Measurements from ENCODE around the gene CPA5.
"Not testable (repeated sequence)": the region's sequence is repeated elsewhere in the genome, so short reads cannot be mapped to it uniquely, and the experiment has no call there.

CPA5 gene

DNA sequence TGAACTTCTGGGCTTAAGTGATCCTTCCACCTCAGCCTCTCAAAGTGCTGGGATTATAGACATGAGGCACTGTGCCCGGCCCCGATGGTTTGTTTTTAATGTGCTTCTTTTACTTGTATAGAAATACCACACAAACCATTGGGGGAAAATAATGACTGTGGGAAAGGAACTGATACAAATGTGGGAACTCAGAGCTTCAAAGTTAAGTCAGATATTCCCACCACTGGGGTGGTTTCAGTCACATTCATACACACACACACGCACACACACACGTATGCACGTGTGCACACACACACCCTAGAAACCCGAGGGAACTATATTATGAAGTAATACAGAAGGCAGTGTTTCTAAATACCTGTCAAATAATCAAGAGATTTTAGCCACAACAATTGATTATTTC is 34.6 kb upstream of the CPA5 start:
- TF ChIP-seq, protein P1, sequence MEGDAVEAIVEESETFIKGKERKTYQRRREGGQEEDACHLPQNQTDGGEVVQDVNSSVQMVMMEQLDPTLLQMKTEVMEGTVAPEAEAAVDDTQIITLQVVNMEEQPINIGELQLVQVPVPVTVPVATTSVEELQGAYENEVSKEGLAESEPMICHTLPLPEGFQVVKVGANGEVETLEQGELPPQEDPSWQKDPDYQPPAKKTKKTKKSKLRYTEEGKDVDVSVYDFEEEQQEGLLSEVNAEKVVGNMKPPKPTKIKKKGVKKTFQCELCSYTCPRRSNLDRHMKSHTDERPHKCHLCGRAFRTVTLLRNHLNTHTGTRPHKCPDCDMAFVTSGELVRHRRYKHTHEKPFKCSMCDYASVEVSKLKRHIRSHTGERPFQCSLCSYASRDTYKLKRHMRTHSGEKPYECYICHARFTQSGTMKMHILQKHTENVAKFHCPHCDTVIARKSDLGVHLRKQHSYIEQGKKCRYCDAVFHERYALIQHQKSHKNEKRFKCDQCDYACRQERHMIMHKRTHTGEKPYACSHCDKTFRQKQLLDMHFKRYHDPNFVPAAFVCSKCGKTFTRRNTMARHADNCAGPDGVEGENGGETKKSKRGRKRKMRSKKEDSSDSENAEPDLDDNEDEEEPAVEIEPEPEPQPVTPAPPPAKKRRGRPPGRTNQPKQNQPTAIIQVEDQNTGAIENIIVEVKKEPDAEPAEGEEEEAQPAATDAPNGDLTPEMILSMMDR (IDR thresholded peaks at IDR 0.05; ENCODE audit: low read depth, low read length), result no peak
- no peak for DNase-seq (ENCODE audit: low read depth in 2 of 2)

DNA sequence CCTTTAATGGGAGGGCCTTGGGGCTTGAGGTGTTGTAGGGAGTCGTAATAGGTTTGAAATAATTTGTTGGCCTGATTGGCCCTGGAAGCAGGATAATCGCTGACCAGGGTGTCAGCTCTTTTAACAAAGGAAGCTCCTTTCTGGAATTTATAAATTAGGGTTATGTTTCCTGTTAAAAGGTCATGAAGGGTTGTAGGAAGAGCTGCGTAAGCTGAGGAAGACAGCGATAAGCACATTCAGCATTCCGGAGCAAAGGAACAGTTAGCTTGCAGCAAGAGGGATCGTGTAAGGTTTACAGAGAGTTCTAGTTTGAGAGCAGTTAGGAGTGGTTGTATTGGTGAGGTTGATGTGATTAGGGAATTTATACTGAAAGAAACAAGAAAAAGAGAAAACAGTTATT is 30.3 kb upstream of the CPA5 start:
- DNase-seq (ENCODE audit: low read depth in 2 of 2), result no peak
- H3K4me3 ChIP-seq (replicated peaks in 1 of 2; ENCODE audit: low read depth in 2 of 2, low read length in 2 of 2), result no peak overlapping the region
- TF ChIP-seq, protein P1 (IDR thresholded peaks at IDR 0.05; ENCODE audit: low read depth, low read length), result no peak

More for the DNA sequence above, 34.6 kb upstream of the CPA5 start:
- no peak overlapping the region for H3K4me3 ChIP-seq (replicated peaks in 1 of 2; ENCODE audit: low read depth in 2 of 2, low read length in 2 of 2)

DNA sequence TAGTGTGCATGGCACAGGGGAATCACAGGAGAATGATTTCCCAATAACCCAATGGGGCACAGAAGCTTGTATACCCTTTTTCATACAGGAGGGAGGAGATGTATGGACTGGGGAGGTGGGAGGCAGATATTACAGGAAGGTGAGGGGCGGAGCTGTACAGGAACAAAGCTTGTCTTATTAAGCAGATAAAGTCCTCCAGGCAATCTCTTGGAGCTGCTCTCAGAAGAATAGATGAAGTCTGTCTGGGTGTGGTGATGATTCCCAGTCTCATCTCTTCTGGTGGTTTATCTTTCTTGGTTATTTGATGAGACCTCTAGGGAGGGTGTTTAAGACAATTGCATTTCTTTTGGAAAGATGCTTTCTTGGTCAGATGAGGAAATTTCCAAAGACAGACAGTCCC is 25.1 kb upstream of the CPA5 start:
- TF ChIP-seq, protein P1 (IDR thresholded peaks at IDR 0.05; ENCODE audit: low read depth, low read length), result no peak
- no peak for DNase-seq (ENCODE audit: low read depth in 2 of 2)
- H3K4me3 ChIP-seq (replicated peaks in 1 of 2; ENCODE audit: low read depth in 2 of 2, low read length in 2 of 2), result no peak overlapping the region

DNA sequence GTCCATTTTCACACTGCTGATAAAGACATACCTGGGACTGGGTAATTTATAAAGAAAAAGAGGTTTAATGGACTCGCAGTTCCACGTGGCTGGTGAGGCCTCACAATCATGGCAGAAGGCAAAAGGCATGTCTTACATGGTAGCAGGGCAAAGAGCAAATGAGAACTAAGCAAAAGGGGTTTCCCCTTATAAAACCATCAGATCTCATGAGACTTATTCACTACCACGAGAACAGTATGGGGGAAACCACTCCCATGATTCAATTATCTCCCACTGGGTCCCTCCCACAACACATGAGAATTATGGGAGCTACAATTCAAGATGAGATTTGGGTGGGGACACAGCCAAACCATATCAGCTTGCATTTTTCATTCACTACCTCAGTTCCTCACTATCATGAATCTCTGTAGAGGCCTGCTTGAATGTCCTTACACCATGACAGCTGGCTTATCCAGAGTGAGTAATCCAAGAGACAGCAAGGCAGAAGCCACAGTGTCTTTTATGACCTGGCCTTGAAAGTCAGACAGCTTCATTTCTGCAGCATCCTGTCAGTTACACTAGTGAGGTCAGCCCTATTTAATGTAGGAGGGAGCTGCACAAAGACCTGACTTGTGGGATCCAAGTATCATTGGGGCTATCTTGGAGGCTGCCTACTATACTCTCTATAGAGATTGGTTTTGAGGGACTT is 22.9 kb upstream of the CPA5 start:
- H3K4me3 ChIP-seq (replicated peaks in 1 of 2; ENCODE audit: low read depth in 2 of 2, low read length in 2 of 2), result not testable (repeated sequence)
- peak in 1 of 2 donors; percentile 9 for DNase-seq (ENCODE audit: low read depth in 2 of 2)

DNA sequence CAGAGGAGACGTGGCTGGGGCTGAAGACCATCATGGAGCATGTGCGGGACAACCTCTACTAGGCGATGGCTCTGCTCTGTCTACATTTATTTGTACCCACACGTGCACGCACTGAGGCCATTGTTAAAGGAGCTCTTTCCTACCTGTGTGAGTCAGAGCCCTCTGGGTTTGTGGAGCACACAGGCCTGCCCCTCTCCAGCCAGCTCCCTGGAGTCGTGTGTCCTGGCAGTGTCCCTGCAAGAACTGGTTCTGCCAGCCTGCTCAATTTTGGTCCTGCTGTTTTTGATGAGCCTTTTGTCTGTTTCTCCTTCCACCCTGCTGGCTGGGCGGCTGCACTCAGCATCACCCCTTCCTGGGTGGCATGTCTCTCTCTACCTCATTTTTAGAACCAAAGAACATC is 22.0 kb upstream of the CPA5 start:
- no peak overlapping the region for H3K4me3 ChIP-seq (replicated peaks in 1 of 2; ENCODE audit: low read depth in 2 of 2, low read length in 2 of 2)
- DNase-seq (ENCODE audit: low read depth in 2 of 2), result no peak
- TF ChIP-seq, protein P1 (IDR thresholded peaks at IDR 0.05; ENCODE audit: low read depth, low read length), result no peak

DNA sequence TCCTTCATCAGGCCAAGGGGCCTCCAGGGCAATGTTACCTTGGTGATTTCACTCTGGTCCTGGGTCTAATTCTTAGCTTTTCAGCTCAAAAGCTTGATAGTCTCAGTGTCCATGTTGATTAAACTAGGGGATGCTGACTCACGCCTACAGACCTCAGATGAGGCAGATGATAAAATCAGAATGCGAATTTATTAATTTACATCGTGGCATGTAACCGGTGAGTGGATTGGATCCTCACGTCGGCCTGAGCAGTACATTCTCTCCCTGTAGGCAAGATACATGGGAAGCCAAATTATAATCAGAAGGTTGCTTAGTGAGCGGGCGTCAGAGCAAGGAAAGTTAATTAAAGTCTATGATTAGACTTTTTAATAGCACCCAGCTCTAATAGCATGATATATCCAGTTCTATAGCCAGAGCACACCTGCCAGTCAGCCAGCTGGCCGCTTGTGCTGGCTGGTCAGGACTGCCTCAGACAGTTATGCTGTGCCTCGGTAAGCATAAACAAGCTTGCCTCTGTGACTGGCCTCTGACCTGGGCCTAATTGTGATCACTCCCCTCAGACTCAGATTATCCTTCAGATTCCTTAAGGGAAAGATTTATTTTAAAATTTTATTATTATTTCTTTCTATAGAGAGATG is 20.2 kb upstream of the CPA5 start:
- no peak overlapping the region for H3K4me3 ChIP-seq (replicated peaks in 1 of 2; ENCODE audit: low read depth in 2 of 2, low read length in 2 of 2)
- no peak for DNase-seq (ENCODE audit: low read depth in 2 of 2)
- TF ChIP-seq, protein P1 (IDR thresholded peaks at IDR 0.05; ENCODE audit: low read depth, low read length), result no peak

DNA sequence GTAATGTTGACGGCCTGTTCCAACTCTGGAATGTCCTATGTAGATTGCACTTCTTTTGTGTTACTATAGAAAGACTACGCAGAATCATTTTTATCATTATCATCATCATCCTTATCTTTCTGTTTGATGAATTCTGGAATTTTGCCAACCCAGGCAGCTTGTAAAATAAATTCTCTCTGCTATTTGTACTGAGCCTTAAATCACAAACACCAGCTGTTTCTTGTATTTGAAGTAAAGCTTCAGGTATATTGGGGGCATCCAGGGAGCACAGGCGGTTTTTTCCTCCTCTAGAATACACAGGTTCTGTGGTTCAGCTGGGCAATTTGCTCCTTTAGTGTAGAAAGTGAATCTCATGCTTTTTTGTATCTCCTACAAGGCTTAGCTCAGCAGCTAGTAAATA is 14.9 kb upstream of the CPA5 start:
- TF ChIP-seq, protein P1 (IDR thresholded peaks at IDR 0.05; ENCODE audit: low read depth, low read length), result no peak
- no peak overlapping the region for H3K4me3 ChIP-seq (replicated peaks in 1 of 2; ENCODE audit: low read depth in 2 of 2, low read length in 2 of 2)
- no peak for DNase-seq (ENCODE audit: low read depth in 2 of 2)

All from cardiac fibroblast (primary cell).